Measurements from ENCODE around the gene HMGN1.

The HMGN1 gene

GRCh38 chr21:39332175-39332574 is 16.7 kb downstream of the HMGN1 start:
- no peak for DNase-seq (ENCODE audit: low read depth in 2 of 2)

- no peak for DNase-seq (ENCODE audit: low read depth in 2 of 2)
Measured at GRCh38 chr21:39330001-39330400, 18.9 kb downstream of the HMGN1 start.

GRCh38 chr21:39327727-39328126 is 21.2 kb downstream of the HMGN1 start:
- DNase-seq (ENCODE audit: low read depth in 2 of 2), result no peak

GRCh38 chr21:39326607-39327307 is 22.1 kb downstream of the HMGN1 start:
- DNase-seq (ENCODE audit: low read depth in 2 of 2), result no peak

- DNase-seq (ENCODE audit: low read depth in 2 of 2), result no peak
Measured at GRCh38 chr21:39325458-39325857, 23.4 kb downstream of the HMGN1 start.

- no peak for DNase-seq (ENCODE audit: low read depth in 2 of 2)
Measured at GRCh38 chr21:39321424-39321823, 27.5 kb downstream of the HMGN1 start.

GRCh38 chr21:39319814-39320332 is 29.0 kb downstream of the HMGN1 start:
- no peak for DNase-seq (ENCODE audit: low read depth in 2 of 2)

- no peak for DNase-seq (ENCODE audit: low read depth in 2 of 2)
Measured at GRCh38 chr21:39319251-39319756, 29.6 kb downstream of the HMGN1 start.

- no peak for DNase-seq (ENCODE audit: low read depth in 2 of 2)
Measured at GRCh38 chr21:39318091-39318959, 30.6 kb downstream of the HMGN1 start.

- no peak for DNase-seq (ENCODE audit: low read depth in 2 of 2)
Measured at GRCh38 chr21:39317134-39318090, 31.5 kb downstream of the HMGN1 start.

- no peak for DNase-seq (ENCODE audit: low read depth in 2 of 2)
Measured at GRCh38 chr21:39316729-39317128, 32.2 kb downstream of the HMGN1 start.

- no peak for DNase-seq (ENCODE audit: low read depth in 2 of 2)
Measured at GRCh38 chr21:39315603-39316445, 33.1 kb downstream of the HMGN1 start.

- no peak for DNase-seq (ENCODE audit: low read depth in 2 of 2)
Measured at GRCh38 chr21:39314143-39315027, 34.5 kb downstream of the HMGN1 start.

- peak; percentile 57 to 61 for DNase-seq (ENCODE audit: low read depth in 2 of 2)
Measured at GRCh38 chr21:39313571-39314142, 35.2 kb downstream of the HMGN1 start, which contains the start of gene BRWD1. BRWD1 (minus strand) TSS chr21:39313632; CDS start chr21:39313491, 141 bp downstream.

GRCh38 chr21:39313042-39313570 is 35.8 kb downstream of the HMGN1 start:
- DNase-seq (ENCODE audit: low read depth in 2 of 2), result no peak

- peak; percentile 94 for DNase-seq (ENCODE audit: low read depth in 2 of 2)
Measured at GRCh38 chr21:39312112-39313041, 36.5 kb downstream of the HMGN1 start.

GRCh38 chr21:39311164-39311563 is 37.7 kb downstream of the HMGN1 start:
- DNase-seq (ENCODE audit: low read depth in 2 of 2), result no peak

- no peak for DNase-seq (ENCODE audit: low read depth in 2 of 2)
Measured at GRCh38 chr21:39307466-39307865, 41.4 kb downstream of the HMGN1 start.
